HPDE6-E6E7 (cell line): Measurements from ENCODE around the gene TEX264.
"Not testable (repeated sequence)": the region's sequence is repeated elsewhere in the genome, so short reads cannot be mapped to it uniquely, and the experiment has no call there.

Experiments
- DNase-seq: peaks from one replicate; pipeline ENCODE4 v3.0.0; 2011; ENCODE audit warnings: missing footprints; ENCODE audit errors: extremely low spot score

Gene TEX264

DNA sequence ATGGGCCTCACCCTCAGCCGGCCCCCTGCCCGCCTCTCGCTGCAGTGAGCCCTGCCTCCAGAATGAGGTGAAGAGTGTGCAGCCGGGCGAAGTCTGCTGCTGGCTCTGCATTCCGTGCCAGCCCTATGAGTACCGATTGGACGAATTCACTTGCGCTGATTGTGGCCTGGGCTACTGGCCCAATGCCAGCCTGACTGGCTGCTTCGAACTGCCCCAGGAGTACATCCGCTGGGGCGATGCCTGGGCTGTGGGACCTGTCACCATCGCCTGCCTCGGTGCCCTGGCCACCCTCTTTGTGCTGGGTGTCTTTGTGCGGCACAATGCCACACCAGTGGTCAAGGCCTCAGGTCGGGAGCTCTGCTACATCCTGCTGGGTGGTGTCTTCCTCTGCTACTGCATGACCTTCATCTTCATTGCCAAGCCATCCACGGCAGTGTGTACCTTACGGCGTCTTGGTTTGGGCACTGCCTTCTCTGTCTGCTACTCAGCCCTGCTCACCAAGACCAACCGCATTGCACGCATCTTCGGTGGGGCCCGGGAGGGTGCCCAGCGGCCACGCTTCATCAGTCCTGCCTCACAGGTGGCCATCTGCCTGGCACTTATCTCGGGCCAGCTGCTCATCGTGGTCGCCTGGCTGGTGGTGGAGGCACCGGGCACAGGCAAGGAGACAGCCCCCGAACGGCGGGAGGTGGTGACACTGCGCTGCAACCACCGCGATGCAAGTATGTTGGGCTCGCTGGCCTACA is 44.4 kb downstream of the TEX264 start:
- DNase-seq = no peak

DNA sequence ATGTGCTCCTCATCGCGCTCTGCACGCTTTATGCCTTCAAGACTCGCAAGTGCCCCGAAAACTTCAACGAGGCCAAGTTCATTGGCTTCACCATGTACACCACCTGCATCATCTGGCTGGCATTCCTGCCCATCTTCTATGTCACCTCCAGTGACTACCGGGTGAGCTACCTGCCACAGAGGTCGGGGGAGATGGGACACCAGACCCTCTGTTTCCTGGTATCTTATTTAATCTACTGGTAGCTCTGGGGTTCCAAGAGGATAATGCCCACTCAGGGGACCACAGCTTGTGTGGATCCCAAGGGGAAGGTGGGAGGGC is 44.9 kb downstream of the TEX264 start:
- no peak for DNase-seq

DNA sequence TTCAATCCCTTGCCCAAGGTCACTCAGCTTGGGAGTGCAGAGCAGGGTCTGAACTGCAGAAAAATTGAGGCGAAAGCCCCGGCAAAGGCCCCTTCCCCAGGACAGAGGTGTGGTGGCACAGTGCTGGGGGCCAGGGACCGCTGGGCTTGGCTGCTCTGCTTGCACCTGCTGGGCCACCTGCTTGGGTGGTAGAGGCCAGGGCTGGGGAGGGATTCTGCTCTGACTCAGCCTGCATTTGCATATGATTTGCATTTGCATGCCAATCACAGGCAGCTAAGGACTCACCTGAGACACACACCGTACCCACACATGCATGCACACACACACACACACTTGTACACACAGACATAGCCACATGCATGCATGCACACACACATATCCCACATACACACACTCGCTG is 45.8 kb downstream of the TEX264 start:
- DNase-seq = no peak

DNA sequence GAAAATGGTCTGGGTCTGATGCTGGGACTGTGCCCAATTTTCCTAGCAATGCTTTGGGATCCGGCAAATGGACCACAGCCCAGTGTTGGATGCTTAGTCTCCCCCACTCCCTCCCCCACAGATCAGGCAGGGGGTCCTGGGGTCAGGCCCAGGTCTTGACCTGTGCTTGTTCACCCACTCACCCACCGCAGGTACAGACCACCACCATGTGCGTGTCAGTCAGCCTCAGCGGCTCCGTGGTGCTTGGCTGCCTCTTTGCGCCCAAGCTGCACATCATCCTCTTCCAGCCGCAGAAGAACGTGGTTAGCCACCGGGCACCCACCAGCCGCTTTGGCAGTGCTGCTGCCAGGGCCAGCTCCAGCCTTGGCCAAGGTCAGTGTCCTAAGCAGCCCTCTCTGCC is 46.4 kb downstream of the TEX264 start:
- no peak for DNase-seq

DNA sequence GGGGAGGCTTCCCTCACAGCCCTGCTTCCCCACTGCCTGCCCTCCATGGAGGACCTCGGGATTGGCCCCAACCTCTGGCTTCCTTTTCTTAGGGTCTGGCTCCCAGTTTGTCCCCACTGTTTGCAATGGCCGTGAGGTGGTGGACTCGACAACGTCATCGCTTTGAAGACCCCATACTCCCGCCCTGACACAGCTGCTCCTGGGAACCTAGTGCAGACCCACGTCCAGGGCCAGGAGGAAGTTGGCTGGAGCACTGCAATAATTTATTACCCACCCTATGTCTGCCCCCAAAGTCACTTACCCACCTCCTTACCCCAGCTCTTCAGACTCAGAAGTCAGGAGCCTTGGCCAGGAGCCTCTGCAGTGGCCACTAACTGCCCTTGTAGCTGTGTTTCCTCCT is 46.9 kb downstream of the TEX264 start:
- DNase-seq = no peak

DNA sequence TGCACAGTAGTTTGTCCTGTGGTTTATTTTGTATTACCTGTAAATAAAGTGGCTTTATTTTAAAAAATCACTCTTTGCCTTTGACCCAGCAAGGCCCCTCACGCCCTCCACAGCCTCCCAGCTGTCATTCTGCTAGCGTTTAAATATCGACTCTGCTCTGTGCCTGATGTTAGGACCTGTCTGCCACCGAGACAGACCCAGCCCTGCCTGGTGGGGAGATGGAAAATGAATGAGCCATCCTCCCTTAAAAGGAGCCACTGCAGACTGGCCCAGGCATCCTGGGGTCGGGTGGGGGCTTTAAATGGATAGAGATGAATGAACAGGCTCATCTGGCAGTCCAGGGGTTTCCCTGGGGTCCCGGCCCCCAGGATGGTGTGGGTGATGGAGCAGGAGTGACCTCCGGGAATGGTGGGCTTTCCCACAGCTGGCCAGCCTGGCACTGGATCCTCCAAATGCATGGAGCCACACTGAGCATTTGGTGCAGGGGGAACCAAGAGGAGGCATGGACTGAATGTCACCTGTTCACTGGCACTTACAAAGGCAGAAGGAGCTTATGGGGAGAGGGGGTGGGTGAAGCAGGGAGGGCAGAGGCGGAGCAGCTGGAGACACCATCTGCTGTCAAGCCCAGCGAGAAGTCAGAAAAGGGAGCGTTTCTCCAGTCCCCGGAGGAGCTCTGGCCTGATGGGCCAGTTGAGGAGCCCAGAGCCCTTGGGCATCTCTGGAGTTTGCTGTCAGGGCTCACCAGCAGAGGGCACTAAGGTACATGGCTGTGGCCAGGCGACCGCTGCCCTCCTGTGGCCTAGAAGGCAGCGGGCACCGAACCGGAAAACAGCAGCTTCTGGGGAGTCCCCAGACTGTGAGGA is 47.7 kb downstream of the TEX264 start:
- peak; percentile 12 for DNase-seq

DNA sequence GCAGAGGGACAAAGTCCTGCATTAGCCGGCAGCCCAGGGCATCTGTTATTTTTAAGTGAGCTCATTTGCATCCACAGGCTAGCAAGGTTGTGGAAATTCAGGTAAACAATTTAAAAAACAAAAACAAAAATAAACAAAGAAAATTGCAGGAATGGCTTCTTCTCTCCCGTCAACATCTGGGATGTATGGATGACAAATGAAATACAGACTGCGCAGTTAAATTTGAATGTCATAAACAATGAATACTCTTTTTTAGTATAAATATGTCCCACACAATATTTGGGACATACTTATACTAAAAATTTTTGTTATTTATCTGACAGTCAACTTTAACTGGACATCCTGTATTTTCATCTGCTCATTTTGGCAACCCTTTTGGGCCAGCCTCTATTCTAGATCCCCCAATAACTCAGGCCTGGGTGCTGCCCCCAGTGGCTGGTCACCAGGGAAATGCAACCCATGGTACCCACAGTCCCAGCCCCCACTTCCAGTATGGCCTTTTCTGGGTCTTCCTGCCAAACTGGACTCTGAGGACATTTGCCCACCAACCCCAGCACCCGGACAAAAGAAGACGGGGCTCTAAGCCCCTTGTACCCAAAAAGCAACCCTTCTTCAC is 48.5 kb downstream of the TEX264 start:
- no peak for DNase-seq

DNA sequence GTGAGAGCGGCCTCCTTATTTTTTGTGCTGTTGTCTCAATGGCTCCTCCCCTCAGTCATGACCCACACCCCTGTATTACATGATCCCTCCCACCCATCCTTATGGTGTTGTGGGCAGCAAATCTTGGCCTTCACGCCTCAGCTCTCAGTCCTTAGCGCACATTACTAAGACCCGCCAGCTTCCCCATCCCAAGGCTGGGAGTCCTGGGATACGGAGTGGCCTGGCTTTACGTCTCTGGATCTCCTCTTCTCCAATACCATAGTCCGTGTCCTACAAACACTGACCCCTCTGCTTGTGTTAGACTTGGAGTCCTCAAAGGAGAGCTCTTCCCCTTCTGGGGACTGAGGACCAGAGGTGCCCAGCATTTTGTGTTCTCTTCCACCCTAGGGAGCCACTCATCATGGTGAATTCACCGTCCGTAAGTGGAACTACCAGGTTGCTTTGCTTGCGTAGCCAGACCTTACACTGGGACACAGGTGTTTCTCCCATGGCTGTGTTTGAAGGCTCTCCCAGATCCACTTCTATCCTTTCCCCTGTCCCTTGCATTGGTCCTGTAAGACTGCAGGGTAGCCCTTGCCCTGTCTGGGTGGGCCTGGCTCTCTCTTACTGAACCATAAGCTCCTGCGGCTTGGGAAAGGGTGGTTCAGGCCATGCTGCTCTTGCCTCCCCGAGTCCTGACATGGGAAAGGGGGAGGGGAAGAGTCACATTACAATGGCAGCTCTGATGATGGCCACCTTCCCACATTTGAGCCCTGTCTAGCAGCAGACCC is 49.4 kb downstream of the TEX264 start:
- no peak for DNase-seq

DNA sequence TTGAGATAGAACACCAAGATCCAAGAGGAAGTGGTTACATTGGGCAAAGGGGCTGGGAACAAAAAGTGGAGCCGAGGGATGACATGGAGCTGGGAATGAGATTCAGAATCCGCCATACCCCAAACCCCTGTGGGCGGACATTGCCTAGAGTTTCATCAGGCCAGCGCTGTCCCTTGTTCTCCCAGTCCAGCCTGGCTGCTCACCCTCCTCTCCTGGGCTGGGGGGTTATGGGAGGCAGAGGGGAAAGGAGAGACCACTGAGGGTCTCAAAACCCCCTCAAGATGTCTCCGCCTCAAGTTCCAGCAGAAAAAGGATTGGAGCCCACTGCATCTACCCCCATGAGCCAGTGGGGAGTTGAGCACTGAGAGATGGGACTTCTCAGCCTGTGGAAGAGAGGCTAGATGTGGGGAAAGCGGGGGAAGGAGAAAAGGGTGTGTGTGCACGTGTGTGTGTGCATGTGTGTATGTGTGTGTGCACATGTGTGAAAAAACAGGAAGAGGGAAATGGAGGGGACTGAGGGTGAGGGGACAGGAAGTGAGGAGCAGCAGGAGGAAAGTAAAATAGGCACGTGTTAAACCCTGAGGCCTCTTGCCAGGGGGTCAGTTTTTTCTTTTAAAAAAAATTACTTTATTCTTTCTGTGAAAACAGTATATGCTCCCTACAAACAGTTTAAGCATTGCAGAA is 50.2 kb downstream of the TEX264 start:
- no peak for DNase-seq

DNA sequence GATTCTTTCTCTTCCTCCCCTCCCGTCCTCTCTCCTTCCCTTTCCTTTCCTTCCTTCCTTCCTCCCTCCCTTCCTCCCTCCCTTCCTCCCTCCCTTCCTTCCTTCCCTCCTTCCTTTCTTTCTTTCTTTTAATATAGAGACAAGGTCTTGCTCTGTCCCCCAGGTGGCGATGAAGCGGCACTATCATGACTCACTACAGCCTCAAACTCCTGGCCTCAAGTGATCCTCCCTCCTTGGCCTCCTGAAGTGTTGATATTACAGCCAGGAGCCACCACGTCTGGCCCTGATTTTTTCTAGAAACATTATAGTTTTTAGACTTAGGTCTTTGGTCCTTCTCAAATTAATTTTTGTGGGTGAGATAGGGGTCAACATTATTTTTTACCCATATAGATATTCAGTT is 51.3 kb downstream of the TEX264 start:
- no peak for DNase-seq

DNA sequence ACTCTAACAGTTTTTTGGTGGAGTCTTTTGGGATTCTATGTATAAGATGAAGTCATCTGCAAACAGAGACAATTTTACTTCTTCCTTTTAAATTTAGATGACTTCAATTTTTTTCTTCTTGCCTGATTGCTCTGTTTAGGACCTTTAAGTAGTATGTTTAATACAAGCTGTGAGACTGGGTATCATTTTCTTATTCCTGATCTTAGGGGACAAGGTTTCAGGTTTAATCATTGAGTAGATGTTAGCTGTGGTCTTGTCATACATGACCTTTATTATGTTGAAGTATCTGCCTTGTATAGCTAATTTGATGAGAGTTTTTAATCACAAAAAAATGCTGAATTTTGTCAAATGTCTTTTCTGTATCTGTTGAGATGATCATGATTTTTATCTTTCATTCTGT is 56.4 kb downstream of the TEX264 start:
- DNase-seq = no peak

DNA sequence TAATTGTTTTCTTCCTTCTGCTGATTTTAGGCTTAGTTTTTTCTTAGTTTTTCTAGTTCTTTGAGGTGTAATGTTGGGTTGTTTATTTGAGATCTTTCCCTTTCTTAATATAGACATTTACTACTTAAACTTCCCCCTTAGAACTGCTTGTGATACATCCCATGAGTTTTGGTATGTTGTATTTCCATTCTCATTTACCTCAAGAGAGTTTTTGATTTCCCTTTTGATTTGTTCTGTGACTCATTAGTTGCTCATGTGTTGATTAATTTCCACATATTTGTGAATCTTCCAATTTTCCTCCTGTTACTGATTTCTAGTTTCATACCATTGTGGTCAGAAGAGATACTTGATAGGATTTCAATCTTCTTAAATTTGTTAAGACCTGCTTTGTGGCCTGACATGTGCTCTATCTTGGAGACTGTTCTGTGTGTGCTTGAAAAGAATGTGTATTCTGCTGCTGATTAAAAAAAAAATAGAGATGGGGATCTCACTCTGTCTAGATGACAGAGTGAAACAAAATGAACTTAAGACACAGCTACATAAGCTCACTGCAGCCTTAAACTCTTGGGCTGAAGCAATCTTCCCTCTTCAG is 58.1 kb downstream of the TEX264 start:
- no peak for DNase-seq

DNA sequence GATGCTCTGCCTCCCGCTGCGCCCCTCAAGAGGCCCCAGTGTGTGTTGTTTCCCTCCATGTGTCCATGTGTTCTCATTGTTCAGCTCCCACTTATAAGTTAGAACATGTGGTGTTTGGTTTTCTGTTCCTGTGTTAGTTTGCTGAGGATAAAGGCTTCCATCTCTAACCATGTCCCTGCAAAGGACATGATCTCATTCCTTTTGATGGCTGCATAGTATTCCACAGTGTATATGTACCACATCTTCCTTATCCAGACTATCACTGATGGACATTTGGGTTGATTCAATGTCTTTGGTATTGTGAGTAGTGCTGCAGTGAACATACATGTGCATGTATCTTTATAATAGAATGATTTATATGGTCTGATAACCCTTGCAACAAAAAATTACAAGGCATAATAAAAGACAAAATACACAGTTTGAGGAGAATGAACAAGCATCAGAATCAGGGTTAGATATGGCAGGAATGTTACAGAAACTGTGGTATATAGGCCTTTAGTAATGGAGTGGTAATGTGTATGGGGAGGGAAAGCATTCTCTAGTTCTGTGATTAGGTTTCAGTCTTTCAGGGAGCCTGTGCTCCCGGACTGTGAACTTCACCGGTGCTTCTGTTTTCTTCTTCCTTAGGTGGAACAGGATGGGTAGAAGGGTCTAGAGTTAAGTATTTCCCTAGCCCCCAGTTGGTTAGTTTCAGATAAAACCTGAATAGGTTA is 63.0 kb downstream of the TEX264 start:
- no peak for DNase-seq

DNA sequence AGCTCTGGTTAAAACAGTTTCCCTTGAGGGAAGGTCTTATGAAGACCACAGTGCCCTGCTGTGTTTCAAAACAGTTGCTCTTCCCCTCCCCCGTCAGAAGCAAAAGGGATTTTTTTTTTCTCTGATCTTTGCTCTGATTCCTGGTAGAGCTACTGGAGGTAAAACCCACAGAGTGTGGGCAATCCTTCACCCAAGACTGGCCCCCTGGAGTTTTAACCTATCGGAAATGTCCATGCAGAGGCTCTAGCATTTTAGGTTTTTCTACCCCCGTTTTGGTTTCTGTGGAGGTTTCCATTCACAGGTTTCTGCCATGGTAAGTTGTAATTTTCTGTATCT is 63.5 kb downstream of the TEX264 start:
- no peak for DNase-seq

DNA sequence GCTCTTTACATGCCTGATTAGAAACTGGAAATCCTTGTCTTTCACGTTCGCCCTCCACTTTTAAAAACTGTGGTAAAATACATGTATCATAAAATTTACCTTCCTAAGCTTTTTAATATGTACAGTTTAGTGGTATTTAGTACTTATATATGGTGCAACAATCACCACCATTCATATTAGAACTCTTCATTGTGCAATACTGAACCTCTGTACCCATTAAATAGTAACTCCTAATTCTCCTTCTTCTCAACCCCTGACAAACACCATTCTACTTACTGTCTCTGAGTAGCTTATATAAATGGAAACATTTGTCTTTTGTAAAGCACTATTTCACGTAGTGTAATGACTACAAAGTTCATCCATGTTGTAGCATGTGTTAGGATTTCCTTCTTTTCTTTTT is 64.0 kb downstream of the TEX264 start:
- no peak for DNase-seq

DNA sequence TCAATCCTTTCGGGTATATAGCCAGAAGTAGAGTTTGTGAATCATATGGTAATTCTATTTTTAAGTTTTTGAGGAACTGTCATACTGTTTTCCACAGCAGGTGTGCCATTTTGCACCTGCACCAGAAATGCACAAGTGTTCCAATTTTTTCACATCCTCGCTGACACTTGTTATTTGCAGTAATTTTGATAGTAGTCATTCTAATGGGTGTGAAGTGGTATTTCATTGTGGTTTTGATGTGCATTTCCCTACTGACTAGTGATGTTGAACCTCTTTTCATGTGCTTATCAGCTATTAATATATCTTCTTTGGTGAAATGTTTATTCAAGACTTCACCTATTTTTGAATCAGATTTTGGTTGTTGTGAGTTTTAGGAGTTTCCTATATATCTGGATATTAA is 64.9 kb downstream of the TEX264 start:
- DNase-seq = no peak

DNA sequence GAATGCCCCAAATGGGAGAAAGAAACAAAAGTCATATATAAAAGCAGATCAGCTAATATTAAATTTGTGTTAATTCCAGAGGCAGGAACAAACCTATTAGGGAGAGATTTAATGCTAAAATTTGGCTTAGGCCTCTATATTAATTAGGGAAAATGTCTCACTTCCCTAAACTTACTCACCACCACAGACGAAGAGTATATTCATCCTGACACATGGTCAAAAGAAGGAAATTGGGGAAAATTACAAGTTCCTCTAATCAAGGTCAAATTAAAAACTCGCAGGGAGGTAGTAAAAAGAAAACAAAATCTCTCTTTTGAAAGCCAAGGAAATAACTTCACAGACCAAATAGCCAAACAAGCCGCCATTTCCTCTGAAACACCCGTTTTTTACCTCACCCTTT is 68.1 kb downstream of the TEX264 start:
- no peak for DNase-seq

DNA sequence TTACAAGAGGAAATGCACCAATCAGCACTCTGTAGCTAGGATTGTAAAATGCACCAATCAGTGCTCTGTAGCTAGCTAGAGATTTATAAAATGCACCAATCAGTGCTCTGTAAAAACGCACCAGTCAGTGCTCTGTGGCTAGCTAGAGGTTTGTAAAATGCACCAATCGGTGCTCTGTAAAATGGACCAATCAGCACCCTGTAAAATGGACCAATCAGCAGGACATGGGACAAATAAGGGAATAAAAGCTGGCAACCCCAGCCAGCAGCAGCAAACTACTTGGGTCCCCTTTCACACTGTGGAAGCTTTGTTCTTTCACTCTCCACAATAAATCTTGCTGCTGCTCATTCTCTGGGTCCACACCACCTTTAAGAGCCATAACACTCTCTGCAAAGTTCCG is 71.3 kb downstream of the TEX264 start:
- not testable (repeated sequence) for DNase-seq

DNA sequence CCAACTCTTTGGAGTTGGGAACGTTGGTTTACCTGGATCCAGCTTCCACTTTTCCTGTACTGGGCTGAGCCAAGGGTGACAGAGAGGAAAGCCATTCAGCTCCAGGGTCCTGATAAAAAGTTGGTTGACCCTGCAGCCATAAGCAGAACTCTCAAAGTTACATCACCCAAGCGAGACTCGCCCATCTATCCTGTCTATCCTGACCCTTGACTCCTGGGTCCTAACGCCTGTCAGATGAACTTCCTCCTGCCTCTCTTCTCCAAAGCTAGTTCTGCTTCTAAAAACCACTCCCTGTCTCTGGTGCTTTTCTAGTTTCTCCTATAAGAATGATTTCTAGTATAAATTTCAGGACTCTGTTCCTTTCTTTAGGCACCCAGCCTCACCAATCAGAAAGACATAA is 71.9 kb downstream of the TEX264 start:
- not testable (repeated sequence) for DNase-seq

DNA sequence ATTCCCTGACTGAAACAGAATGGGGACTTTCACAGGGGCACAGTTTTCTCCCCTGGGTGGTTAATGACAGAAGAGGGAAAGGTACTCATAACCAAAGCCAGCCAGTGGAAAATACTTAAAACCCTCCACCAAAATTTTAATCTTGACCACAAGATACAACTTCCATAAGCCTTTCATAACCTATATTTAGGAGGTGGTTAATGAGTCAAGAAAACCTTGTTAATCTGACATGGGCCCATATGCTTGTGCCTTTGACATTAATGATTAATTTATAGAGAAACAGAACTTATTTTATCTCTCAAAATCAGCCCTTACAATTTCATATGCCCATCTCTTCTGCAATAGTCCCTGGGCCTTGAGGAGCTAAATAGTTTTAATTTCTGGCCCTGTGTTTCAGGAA is 76.8 kb downstream of the TEX264 start:
- no peak for DNase-seq

DNA sequence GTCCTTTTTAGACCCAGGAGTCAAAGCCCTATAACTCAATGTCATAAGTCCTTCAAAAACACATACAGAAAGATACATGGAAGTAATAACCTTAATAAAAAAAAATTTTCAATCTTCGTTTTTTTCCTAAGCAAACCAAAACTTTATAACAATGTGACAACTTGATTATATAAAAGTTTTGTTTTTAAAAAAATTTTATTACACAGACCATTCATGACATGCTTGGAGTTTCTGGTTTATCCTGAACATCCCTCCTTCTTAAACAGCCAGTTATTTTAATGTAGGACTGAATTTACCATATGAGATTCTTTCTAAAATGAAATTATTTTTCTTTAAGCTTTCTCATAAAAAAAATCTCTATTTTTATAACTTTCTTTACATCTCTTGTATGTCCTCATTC is 77.3 kb downstream of the TEX264 start:
- no peak for DNase-seq
